GM19395 (cell line): ENCODE data around the gene OR2M4.
"Not testable (repeated sequence)": the region's sequence is repeated elsewhere in the genome, so short reads cannot be mapped to it uniquely, and the experiment has no call there.

ENCODE experiments used
- ATAC-seq: cut with Tn5 transposase; IDR thresholded peaks from one replicate; pipeline ENCODE4 v1.9.1; 2021; ENCODE audit warnings: mild to moderate bottlenecking, moderate library complexity; ENCODE audit not compliant: unreplicated experiment

The OR2M4 gene

GRCh38 chr1:248231117-248231516 is at the start of gene OR2M4:
TSS of gene OR2M4 (plus strand) at chr1:248231417. CDS start at chr1:248238929, 7,512 bp downstream.
- no peak for ATAC-seq

GRCh38 chr1:248183996-248184395 is 47.2 kb upstream of the OR2M4 start:
- ATAC-seq: no peak

- no peak for ATAC-seq
Measured at GRCh38 chr1:248187363-248187762, 43.9 kb upstream of the OR2M4 start.

- ATAC-seq: no peak
Measured at GRCh38 chr1:248189026-248189425, 42.2 kb upstream of the OR2M4 start.

GRCh38 chr1:248194117-248194516 is 37.1 kb upstream of the OR2M4 start:
- no peak for ATAC-seq

GRCh38 chr1:248196965-248197364 is 34.3 kb upstream of the OR2M4 start, which contains the start of gene OR2M3:
TSS of gene OR2M3 (plus strand) at chr1:248197265. CDS start at chr1:248203068, 5,803 bp downstream.
- no peak for ATAC-seq

GRCh38 chr1:248215880-248216279 is 15.3 kb upstream of the OR2M4 start:
- ATAC-seq: no peak

GRCh38 chr1:248225537-248225936 is 5.7 kb upstream of the OR2M4 start:
- no peak for ATAC-seq

GRCh38 chr1:248229360-248229908 is 1.8 kb upstream of the OR2M4 start:
- ATAC-seq: no peak

GRCh38 chr1:248239478-248239877 is 8.3 kb downstream of the OR2M4 start:
- ATAC-seq: no peak

GRCh38 chr1:248243204-248243603 is 12.0 kb downstream of the OR2M4 start:
- peak; percentile 95 for ATAC-seq

GRCh38 chr1:248259309-248259708 is 28.1 kb downstream of the OR2M4 start:
- not testable (repeated sequence) for ATAC-seq

GRCh38 chr1:248268178-248268577 is 37.0 kb downstream of the OR2M4 start:
- no peak for ATAC-seq

GRCh38 chr1:248273225-248273624 is 42.0 kb downstream of the OR2M4 start:
- not testable (repeated sequence) for ATAC-seq

GRCh38 chr1:248277876-248278275 is 46.7 kb downstream of the OR2M4 start, which contains the start of gene OR2T33:
TSS of gene OR2T33 (minus strand) at chr1:248277976. CDS start at chr1:248273814, 4,162 bp downstream.
- ATAC-seq: no peak

GRCh38 chr1:248288391-248288790 is 57.2 kb downstream of the OR2M4 start:
- ATAC-seq: no peak
